Measurements from ENCODE around the gene RIOX2. TPM values are rescaled to one million over a fixed set of nuclear protein-coding genes. Genes with fewer than 3 reads are reported as not detected.

Gene RIOX2
- total RNA-seq, 6 experiments from 2014 or later, result 10.9 to 27.6 (median 15.6) TPM

DNA sequence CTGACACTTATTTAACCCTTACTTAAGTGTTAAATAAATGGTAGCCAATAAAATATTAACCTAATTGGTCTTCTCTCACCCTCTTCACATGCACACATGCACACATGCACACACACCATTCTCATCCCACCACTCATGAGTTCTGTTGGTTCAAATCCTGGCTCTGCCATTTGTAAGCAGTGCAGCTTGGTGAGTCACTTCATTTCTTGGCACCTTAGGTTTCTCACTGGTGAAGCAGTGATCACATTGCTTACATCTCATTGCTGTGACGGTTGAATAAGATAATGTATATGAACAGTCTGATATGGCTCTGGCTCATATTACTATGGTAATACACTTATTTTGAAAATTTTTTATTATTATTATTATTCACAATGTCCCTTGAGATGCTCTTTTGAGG, 33.8 kb downstream of the RIOX2 start:
- TF ChIP-seq, protein P1, sequence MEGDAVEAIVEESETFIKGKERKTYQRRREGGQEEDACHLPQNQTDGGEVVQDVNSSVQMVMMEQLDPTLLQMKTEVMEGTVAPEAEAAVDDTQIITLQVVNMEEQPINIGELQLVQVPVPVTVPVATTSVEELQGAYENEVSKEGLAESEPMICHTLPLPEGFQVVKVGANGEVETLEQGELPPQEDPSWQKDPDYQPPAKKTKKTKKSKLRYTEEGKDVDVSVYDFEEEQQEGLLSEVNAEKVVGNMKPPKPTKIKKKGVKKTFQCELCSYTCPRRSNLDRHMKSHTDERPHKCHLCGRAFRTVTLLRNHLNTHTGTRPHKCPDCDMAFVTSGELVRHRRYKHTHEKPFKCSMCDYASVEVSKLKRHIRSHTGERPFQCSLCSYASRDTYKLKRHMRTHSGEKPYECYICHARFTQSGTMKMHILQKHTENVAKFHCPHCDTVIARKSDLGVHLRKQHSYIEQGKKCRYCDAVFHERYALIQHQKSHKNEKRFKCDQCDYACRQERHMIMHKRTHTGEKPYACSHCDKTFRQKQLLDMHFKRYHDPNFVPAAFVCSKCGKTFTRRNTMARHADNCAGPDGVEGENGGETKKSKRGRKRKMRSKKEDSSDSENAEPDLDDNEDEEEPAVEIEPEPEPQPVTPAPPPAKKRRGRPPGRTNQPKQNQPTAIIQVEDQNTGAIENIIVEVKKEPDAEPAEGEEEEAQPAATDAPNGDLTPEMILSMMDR (IDR thresholded peaks at IDR 0.05), result no peak
- TF ChIP-seq POLR2A (IDR thresholded peaks at IDR 0.05), result no peak
- DNase-seq, result no peak
- Histone ChIP-seq H3K36me3 (peaks cover 0 to 18% (median 1%) of the 10 kb centered on the region in 4 donors), H3K27ac (no peak overlapping the region), H3K9me3 (no peaks in the 10 kb centered on the region), H3K4me3 (no peak overlapping the region), H3K4me1 (no peaks in the 10 kb centered on the region), H3K27me3 (no peaks in the 10 kb centered on the region)
- no peak for ATAC-seq
- intact Hi-C loops (cut with DNase I), result no loop called here
- WGBS (ENCODE audit: insufficient coverage, low coverage, low lambda C conversion rate, missing lambda C conversion rate), result 100% methylated on average over 1 of the region's 1 CpG

DNA sequence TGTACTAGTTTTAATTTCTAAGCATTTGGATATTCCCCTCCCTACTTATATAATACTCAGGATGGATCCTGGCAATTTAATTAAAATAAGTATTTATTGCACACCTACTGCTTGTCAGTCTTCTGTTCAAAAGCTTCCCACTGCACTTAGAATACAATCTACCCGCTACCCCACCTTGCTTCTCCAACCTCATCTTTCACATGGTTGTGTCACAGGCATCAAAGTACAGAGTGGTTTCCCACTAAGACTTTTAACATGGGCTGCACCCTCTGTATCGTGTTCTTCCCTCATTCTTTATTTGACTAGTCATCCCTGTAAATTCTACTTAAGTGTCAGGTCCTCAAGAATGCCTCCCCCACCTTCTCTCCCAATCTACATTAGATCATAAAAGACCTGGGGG, 35.0 kb downstream of the RIOX2 start:
- H3K27me3 ChIP-seq, result no peaks in the 10 kb centered on the region
- no peak overlapping the region for H3K4me3 ChIP-seq
- TF ChIP-seq, protein P1 (IDR thresholded peaks at IDR 0.05), result no peak
- TF ChIP-seq POLR2A (IDR thresholded peaks at IDR 0.05), result no peak
- 89% methylated on average over 2 of the region's 2 CpGs for WGBS (ENCODE audit: insufficient coverage, low coverage, low lambda C conversion rate, missing lambda C conversion rate)
- intact Hi-C loops (cut with DNase I), result no loop called here
- DNase-seq (no peak), ATAC-seq (no peak)
- no peaks in the 10 kb centered on the region for H3K9me3 ChIP-seq
- H3K36me3 ChIP-seq, result peaks cover 0 to 5% (median 1%) of the 10 kb centered on the region in 4 donors
- no peaks in the 10 kb centered on the region for H3K4me1 ChIP-seq
- no peak overlapping the region for H3K27ac ChIP-seq

DNA sequence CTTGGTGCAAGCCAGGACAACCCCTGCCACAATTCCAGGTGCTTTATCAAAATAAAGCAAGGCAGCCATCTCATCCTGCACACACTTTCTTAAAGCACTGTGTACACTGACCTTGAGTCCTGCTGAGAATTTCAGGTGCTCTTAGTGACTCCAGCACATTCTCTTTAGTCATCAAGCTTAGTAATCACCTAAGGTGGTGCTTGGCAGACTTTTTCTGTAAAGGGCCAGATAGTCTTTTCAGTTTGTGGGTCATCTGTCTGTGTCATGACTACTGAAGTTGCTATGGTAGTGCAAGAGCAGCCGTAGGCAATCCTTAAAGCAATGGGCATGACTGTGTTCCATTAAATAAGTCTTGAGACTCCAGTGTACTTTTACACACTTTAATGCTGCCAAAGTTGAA, 36.4 kb downstream of the RIOX2 start:
- TF ChIP-seq POLR2A (IDR thresholded peaks at IDR 0.05), result no peak
- TF ChIP-seq, protein P1 (IDR thresholded peaks at IDR 0.05), result no peak
- no peaks in the 10 kb centered on the region for H3K9me3 ChIP-seq
- ATAC-seq, result no peak
- peaks cover 0 to 4% (median 1%) of the 10 kb centered on the region in 4 donors for H3K36me3 ChIP-seq
- no peaks in the 10 kb centered on the region for H3K4me1 ChIP-seq
- no peak overlapping the region for H3K27ac ChIP-seq
- WGBS (ENCODE audit: insufficient coverage, low coverage, low lambda C conversion rate, missing lambda C conversion rate), result 100% methylated on average over 1 of the region's 1 CpG
- DNase-seq, result no peak
- H3K4me3 ChIP-seq, result no peak overlapping the region
- H3K27me3 ChIP-seq, result no peaks in the 10 kb centered on the region
- intact Hi-C loops (cut with DNase I), result no loop called here

DNA sequence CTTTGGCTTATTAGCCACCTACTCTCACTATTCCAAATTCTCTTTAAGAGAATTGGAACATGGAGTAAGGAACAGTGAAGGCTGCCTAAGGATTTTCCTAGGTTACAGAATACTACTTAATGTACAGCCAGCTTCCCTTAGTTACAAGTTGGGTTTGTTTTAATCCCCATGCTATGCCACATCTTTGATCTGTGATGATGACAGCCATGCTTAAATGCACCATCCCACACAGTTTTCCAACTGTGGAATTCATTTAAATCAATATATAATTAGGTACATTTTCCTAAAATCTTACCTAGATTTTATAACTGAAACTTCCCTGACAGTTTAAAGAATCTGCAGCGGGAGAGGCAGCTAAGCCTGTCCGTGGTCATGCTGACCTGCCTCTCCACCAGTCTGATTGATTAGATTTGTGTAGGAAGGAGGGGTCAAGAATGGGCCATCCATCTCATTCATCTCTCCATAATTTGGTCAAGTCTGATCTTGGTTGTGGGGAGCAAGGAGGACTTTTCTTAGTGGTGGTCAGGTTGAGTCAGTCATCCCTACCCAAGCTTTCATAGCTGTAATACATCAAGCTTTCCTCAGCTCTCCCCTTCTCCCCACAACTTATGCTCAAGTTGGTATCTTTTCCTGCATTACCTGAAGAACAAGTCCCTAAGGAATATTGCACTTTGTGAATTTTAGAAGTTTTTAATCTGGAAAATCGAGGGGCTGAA, 37.1 kb downstream of the RIOX2 start:
- Histone ChIP-seq H3K4me1 (no peaks in the 10 kb centered on the region), H3K36me3 (peaks cover 0 to 4% (median 1%) of the 10 kb centered on the region in 4 donors), H3K4me3 (no peak overlapping the region), H3K27ac (no peak overlapping the region), H3K9me3 (no peaks in the 10 kb centered on the region), H3K27me3 (no peaks in the 10 kb centered on the region)
- 89% methylated on average over 3 of the region's 3 CpGs for WGBS (ENCODE audit: insufficient coverage, low coverage, low lambda C conversion rate, missing lambda C conversion rate)
- intact Hi-C loops (cut with DNase I), result no loop called here
- no peak for TF ChIP-seq POLR2A (IDR thresholded peaks at IDR 0.05)
- TF ChIP-seq, protein P1 (IDR thresholded peaks at IDR 0.05), result no peak
- DNase-seq (no peak), ATAC-seq (no peak)
